ENCODE measurements around the gene MICU1.

DNA sequence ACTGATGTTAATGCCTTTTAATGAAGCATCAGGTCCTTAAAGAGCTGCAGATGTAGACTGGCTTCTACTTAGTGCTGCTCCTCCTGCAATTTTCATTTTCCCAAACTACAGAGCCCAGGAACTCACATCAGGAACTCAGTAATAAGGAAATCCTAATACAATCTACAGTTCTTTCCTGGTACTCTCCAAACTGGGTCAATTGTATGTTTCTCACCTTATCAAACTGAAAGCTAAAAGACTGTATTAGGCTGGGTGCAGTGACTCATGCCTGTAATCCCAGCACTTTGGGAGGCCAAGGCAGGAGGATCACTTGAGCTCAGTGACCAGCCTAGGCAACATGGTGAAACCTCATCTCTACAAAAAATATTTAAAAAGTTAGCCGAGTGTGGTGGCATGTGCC, 216.7 kb downstream of the MICU1 start:
- TF ChIP-seq, protein P1, sequence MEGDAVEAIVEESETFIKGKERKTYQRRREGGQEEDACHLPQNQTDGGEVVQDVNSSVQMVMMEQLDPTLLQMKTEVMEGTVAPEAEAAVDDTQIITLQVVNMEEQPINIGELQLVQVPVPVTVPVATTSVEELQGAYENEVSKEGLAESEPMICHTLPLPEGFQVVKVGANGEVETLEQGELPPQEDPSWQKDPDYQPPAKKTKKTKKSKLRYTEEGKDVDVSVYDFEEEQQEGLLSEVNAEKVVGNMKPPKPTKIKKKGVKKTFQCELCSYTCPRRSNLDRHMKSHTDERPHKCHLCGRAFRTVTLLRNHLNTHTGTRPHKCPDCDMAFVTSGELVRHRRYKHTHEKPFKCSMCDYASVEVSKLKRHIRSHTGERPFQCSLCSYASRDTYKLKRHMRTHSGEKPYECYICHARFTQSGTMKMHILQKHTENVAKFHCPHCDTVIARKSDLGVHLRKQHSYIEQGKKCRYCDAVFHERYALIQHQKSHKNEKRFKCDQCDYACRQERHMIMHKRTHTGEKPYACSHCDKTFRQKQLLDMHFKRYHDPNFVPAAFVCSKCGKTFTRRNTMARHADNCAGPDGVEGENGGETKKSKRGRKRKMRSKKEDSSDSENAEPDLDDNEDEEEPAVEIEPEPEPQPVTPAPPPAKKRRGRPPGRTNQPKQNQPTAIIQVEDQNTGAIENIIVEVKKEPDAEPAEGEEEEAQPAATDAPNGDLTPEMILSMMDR (IDR thresholded peaks at IDR 0.05) = no peak
- no peak for TF ChIP-seq POLR2A (IDR thresholded peaks at IDR 0.05)
